Mesothelial cell of epicardium (in vitro differentiated cells): ENCODE data around the gene C1orf50. TPM values are rescaled to one million over a fixed set of nuclear protein-coding genes. Genes with fewer than 3 reads are reported as not detected.

Source experiments
- DNase-seq, 2 experiments: peaks; one replicate each; pipeline ENCODE4 v3.0.0; 2021; ENCODE audit warnings: low spot score in 2 of 2; ENCODE audit not compliant: unreplicated experiment in 2 of 2
- H3K27ac Mint-ChIP-seq: 2 replicates; pipeline ENCODE4 v1.8.0; 2021; ENCODE audit warnings: mixed read lengths
- H3K27me3 Mint-ChIP-seq: 2 replicates; pipeline ENCODE4 v1.8.0; 2021; ENCODE audit warnings: low read depth, mixed read lengths
- H3K36me3 Mint-ChIP-seq: 2 replicates; pipeline ENCODE4 v1.8.0; 2021; ENCODE audit warnings: mixed read lengths
- H3K4me1 Mint-ChIP-seq: 2 replicates; pipeline ENCODE4 v1.8.0; 2021; ENCODE audit warnings: mixed read lengths
- H3K4me3 Mint-ChIP-seq: 2 replicates; pipeline ENCODE4 v1.8.0; 2021; ENCODE audit warnings: mild to moderate bottlenecking, moderate library complexity, mixed read lengths
- H3K9me3 Mint-ChIP-seq: 2 replicates; pipeline ENCODE4 v1.8.0; 2021; ENCODE audit warnings: mixed read lengths
- CTCF ChIP-seq: fragments of 200-600 bp; sonication (generic); IDR thresholded peaks from one replicate; pipeline ENCODE4 v1.5.0; 2021; ENCODE audit warnings: antibody characterized with exemption; ENCODE audit not compliant: unreplicated experiment
- total RNA-seq: library from RNA; stranded (reverse); gene quantifications from 3 replicates; pipeline ENCODE4 v1.2.1, GENCODE V29; 2021

The C1orf50 gene
- total RNA-seq, 1 donor from 2014 or later, result 10.4 TPM

GRCh38 chr1:42758641-42759040 lies 8.4 kb upstream of the C1orf50 start:
- Mint-ChIP-seq H3K36me3 (peaks cover 28% of the 10 kb centered on the region), H3K27me3 (no peaks in the 10 kb centered on the region), H3K4me1 (no peaks in the 10 kb centered on the region), H3K27ac (no peak overlapping the region), H3K9me3 (no peaks in the 10 kb centered on the region), H3K4me3 (no peak overlapping the region)
- no peak for DNase-seq
- no peak for TF ChIP-seq CTCF

- no peak for TF ChIP-seq CTCF
- H3K27me3 Mint-ChIP-seq, result no peaks in the 10 kb centered on the region
- H3K9me3 Mint-ChIP-seq, result no peaks in the 10 kb centered on the region
- H3K4me3 Mint-ChIP-seq, result no peak overlapping the region
- no peaks in the 10 kb centered on the region for H3K4me1 Mint-ChIP-seq
- DNase-seq, result no peak
- peaks cover 24% of the 10 kb centered on the region for H3K36me3 Mint-ChIP-seq
- H3K27ac Mint-ChIP-seq, result no peak overlapping the region
Measured at GRCh38 chr1:42759114-42759513, 7.9 kb upstream of the C1orf50 start.

- Mint-ChIP-seq H3K9me3 (no peaks in the 10 kb centered on the region), H3K27me3 (no peaks in the 10 kb centered on the region), H3K27ac (no peak overlapping the region), H3K4me1 (no peaks in the 10 kb centered on the region), H3K4me3 (no peak overlapping the region), H3K36me3 (peaks cover 9% of the 10 kb centered on the region)
- no peak for TF ChIP-seq CTCF
- DNase-seq, result no peak
Measured at GRCh38 chr1:42761567-42761966, 5.5 kb upstream of the C1orf50 start.

GRCh38 chr1:42762269-42762668 lies 4.8 kb upstream of the C1orf50 start:
- H3K4me3 Mint-ChIP-seq, result no peak overlapping the region

GRCh38 chr1:42765269-42765668 lies 1.8 kb upstream of the C1orf50 start:
- H3K4me1 Mint-ChIP-seq, result peaks cover 10% of the 10 kb centered on the region
- no peaks in the 10 kb centered on the region for H3K27me3 Mint-ChIP-seq
- peaks cover 4% of the 10 kb centered on the region for H3K36me3 Mint-ChIP-seq
- TF ChIP-seq CTCF, result no peak
- no peak overlapping the region for H3K4me3 Mint-ChIP-seq
- DNase-seq, result no peak
- H3K9me3 Mint-ChIP-seq, result no peaks in the 10 kb centered on the region
- H3K27ac Mint-ChIP-seq, result no peak overlapping the region

More at GRCh38 chr1:42762269-42762668, 4.8 kb upstream of the C1orf50 start:
- no peak for DNase-seq
- Mint-ChIP-seq H3K9me3 (no peaks in the 10 kb centered on the region), H3K27ac (peak overlapping the region; percentile 9), H3K27me3 (no peaks in the 10 kb centered on the region), H3K36me3 (peaks cover 5% of the 10 kb centered on the region), H3K4me1 (no peaks in the 10 kb centered on the region)
- TF ChIP-seq CTCF, result no peak
